GM19372 (cell line): ENCODE results near the gene STXBP6.
"Not testable (repeated sequence)": the region's sequence is repeated elsewhere in the genome, so short reads cannot be mapped to it uniquely, and the experiment has no call there.

Experiments used
- ATAC-seq: cut with Tn5 transposase; IDR thresholded peaks from one replicate; pipeline ENCODE4 v1.9.1; 2021; ENCODE audit warnings: mild to moderate bottlenecking, low read depth, moderate library complexity; ENCODE audit not compliant: unreplicated experiment

Gene STXBP6

DNA sequence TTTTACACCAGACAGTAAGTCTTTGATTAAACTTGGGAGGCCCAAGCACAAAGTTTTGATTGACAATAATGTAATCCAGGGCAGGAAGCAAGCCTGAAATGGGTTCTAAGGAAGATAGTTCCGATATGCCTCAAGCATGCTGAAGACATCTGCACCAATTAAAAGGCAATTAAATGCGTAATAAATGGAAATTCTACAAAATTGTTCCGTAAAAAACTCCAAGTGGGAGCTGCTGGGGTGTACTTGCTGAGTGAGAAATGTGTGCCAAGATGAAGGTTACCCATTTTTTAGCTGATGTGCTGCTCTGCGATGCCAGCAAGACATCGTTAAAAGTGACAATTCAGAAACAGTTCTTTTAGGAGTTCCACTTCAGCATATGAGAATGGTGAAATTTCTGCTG lies 269.7 kb downstream of the STXBP6 start:
- no peak for ATAC-seq

DNA sequence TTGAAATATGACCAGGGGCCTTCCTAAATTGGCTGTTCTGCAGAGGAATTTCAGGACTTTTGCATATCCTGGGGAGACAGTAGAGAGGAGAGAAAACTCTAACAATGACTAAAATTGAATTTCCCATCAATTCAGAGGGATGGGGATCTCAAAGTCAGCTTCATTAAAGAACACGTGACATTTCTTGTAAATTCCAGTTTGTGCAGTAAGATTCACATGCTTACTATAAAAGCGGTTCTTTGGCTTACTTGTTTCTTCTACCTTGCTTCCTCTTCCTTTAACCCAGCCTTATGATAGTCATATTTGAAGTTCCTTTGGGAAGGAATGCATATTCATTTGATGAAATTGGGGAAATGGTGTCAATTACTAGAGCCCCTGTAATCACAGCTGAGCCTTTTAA lies 272.3 kb downstream of the STXBP6 start:
- no peak for ATAC-seq

DNA sequence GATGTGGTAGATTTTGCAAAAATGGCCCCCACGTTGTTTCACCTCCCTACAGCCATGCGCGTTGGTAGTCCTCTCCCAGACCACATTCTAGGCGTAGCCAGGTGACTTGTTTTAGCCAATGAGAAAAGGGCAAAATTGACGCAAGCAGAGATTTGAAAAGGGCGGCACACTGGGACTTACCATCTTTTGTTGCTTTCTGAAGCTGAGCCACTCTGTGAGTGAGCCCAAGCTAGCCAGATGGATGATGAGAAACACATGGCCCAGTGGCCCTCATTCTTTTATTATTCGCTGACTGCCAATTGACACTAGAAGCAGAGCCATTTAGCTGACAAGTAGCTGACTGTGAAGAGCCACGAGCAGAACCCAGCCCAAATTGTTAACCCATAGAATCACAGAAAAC lies 274.0 kb downstream of the STXBP6 start:
- no peak for ATAC-seq

DNA sequence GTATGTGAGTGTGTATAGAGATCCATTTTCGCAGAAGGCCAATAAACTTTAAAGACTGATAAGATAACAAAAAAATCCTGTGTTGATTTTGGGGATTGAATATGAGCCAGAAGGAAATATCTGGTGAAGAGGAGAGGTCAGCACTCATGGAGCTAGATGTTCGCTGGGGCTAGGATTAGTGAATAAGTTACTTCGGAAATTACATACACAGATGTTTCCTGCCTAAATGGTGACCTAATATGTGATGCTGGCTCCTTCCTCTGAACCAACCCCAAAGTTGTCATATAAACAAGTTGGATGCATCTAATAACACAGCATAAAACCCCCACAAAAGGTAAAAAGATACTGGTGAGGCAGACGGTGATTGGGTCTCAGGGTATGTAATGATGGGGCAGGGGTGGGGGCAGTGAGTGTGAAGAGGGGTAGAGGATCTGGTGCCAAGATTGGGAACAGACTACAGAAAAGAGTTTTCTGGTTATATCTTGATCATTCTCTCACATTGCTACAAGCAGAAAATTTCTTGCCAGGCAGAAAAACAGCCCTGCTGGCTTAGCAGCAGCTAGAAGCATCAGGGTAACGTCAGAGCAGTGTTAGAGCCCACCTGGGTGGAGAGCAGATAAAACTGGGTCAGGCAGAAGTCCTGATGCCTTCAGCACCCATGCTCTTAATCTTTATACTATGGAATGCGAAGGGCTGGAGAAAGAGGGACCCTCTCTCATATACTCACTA lies 275.6 kb downstream of the STXBP6 start:
- ATAC-seq = no peak

DNA sequence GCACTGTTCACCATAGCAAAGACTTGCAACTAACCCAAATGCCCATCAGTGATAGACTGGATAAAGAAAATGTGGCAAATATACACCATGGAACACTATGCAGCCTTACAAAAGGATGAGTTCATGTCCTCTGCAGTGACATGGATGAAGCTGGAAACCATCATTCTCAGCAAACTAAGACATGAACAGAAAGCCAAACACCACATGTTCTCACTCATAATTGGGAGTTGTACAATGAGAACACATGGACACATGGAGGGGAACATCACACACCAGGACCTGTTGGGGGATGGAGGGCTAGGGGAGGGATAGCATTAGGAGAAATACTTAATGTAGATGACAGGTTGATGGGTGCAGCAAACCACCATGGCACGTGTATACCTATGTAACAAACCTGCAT lies 276.4 kb downstream of the STXBP6 start:
- not testable (repeated sequence) for ATAC-seq

DNA sequence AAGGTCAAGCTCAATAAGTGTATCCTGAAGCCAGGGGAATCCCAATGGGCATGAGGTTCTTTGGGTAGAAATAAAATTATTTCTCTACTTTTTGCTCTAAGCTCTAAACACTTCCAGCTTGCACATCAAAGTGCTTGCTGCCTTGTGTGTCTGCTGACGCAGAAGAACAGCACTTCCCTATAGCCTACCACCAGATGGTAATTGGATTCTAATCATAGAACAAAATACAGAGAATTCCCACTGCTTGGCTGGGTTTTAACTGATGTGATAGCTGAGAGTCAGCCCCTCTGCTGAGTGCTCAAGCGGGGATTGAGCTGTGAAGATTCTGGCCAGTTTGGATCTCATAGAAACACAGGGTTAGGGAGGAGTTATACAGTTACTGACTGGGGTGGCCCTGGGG lies 283.5 kb downstream of the STXBP6 start:
- no peak for ATAC-seq

DNA sequence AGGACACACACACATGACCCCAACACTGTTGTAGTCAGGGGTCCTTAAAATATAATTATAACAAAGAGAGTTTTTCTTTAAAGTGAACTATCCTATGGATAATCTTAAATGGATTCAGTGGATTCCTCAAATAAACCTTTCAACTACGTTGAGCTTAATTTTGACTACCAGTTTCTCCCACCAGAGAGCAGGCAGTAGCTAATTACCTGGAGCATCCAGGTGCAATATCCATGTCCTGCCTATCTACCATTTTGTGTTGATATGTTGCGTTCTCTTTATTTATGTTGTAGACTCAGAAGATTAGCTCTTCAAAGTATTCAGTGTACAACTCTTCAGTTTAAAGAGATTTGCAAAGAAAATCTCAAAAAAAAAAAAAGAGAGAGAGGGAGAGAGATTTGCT lies 288.8 kb downstream of the STXBP6 start:
- ATAC-seq = no peak
